ENCODE data around the gene USP50. TPM values are rescaled to one million over a fixed set of nuclear protein-coding genes. Genes with fewer than 3 reads are reported as not detected.

The USP50 gene
- total RNA-seq, 5 donors from 2014 or later (not counting 1 experiment from before 2014, with no cell fraction given): 0.83 TPM; not detected in 4

DNA sequence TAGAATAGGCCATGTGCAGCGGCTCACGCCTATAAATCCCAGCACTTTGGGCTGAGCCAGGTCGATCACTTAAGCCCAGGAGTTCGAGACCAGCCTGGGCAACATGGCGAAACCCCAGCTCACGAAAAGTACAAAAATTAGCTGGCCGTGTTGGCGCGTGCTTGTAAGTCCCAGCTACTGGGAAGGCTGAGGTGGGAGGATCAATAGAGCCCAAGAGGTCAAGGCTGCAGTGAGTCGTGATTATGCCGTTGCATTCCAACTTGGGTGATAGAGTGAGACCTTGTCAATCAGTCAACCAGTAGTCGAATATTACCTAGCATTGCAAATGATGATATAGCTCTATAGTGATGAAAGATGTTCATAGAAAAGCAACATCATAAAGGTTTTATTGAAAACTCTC is 70.3 kb downstream of the USP50 start:
- no peak overlapping the region for H3K27ac ChIP-seq (ENCODE audit: low read length)
- H3K9me3 ChIP-seq: no peaks in the 10 kb centered on the region
- H3K9me3 Mint-ChIP-seq: no peaks in the 10 kb centered on the region
- H3K4me1 ChIP-seq (ENCODE audit: control insufficient read depth in 1 of 2, extremely low read depth in 1 of 2, insufficient read depth in 2 of 2, low read length in 2 of 2): no peaks in the 10 kb centered on the region
- peaks cover 3 to 55% of the 10 kb centered on the region in 2 donors for H3K36me3 ChIP-seq (ENCODE audit: control insufficient read depth in 2 of 2, extremely low read depth in 1 of 2, insufficient read depth in 1 of 2, low read length in 1 of 2)
- no peaks in the 10 kb centered on the region for H3K27me3 ChIP-seq (replicated peaks in 1 of 2; ENCODE audit: control insufficient read depth in 2 of 2, extremely low read depth in 1 of 2, insufficient read depth in 2 of 2, low read length in 1 of 2)
- peaks cover 43% of the 10 kb centered on the region for H3K36me3 Mint-ChIP-seq
- ATAC-seq (replicated peaks in 1 of 4): no peak
- CTCF ChIA-PET: no interaction called here
- no peak overlapping the region for H3K4me3 Mint-ChIP-seq
- POLR2A ChIA-PET: interaction anchor here in 1 of 2 donors (0.5 kb wide), 1 partner anchor 456 kb away, joined by 6 read pairs; no protein-coding TSS in a partner anchor
- H3K27me3 Mint-ChIP-seq: no peaks in the 10 kb centered on the region
- H3K4me1 Mint-ChIP-seq: no peaks in the 10 kb centered on the region
- no peak overlapping the region for H3K4me3 ChIP-seq (ENCODE audit: control insufficient read depth in 1 of 2, extremely low read depth in 1 of 2, low read length in 1 of 2)
- no peak overlapping the region for H3K27ac Mint-ChIP-seq
- no peak for DNase-seq
- 100% methylated on average over 6 of the region's 12 CpGs for WGBS (ENCODE audit: insufficient coverage)

DNA sequence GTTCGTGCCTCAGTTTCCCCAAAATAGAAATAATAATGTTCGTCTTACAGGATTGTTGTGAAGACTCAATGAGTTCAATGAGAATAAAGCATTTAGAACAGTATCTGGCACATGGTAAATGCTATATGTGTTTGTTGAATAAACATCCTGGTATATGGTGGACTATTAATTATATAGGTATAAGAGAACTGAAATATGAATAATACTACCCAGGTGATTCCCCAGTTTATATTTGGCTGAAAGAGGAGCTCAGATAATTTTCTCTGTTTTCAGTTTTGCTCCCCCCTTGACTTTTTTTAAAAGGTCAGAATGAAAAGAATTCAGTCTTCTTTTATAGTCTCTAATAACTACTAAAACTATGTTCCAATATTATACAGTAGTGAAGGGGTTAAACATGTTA is 75.4 kb downstream of the USP50 start:
- H3K27me3 ChIP-seq (replicated peaks in 1 of 2; ENCODE audit: control insufficient read depth in 2 of 2, extremely low read depth in 1 of 2, insufficient read depth in 2 of 2, low read length in 1 of 2): no peaks in the 10 kb centered on the region
- CTCF ChIA-PET: no interaction called here
- no peaks in the 10 kb centered on the region for H3K9me3 ChIP-seq
- Mint-ChIP-seq H3K4me3 (no peak overlapping the region), H3K9me3 (no peaks in the 10 kb centered on the region), H3K27me3 (no peaks in the 10 kb centered on the region), H3K27ac (no peak overlapping the region), H3K4me1 (no peaks in the 10 kb centered on the region), H3K36me3 (peaks cover 41% of the 10 kb centered on the region)
- H3K36me3 ChIP-seq (ENCODE audit: control insufficient read depth in 2 of 2, extremely low read depth in 1 of 2, insufficient read depth in 1 of 2, low read length in 1 of 2): peaks cover 3 to 40% of the 10 kb centered on the region in 2 donors
- no peak overlapping the region for H3K4me3 ChIP-seq (ENCODE audit: control insufficient read depth in 1 of 2, extremely low read depth in 1 of 2, low read length in 1 of 2)
- WGBS (ENCODE audit: insufficient coverage): 100% methylated on average over 2 of the region's 2 CpGs
- H3K4me1 ChIP-seq (ENCODE audit: control insufficient read depth in 1 of 2, extremely low read depth in 1 of 2, insufficient read depth in 2 of 2, low read length in 2 of 2): no peaks in the 10 kb centered on the region
- ATAC-seq (replicated peaks in 1 of 4) (no peak), DNase-seq (no peak)
- POLR2A ChIA-PET: interaction anchor here in 1 of 2 donors (0.7 kb wide), 1 partner anchor 49 kb away, joined by 12 read pairs; no protein-coding TSS in a partner anchor
- H3K27ac ChIP-seq (ENCODE audit: low read length): no peak overlapping the region

- no peak overlapping the region for H3K27ac ChIP-seq (ENCODE audit: low read length)
- DNase-seq (no peak), ATAC-seq (replicated peaks in 1 of 4) (no peak)
- no CpG with 5 or more reads among the region's 2 CpGs for WGBS (ENCODE audit: insufficient coverage)
- no peaks in the 10 kb centered on the region for H3K4me1 ChIP-seq (ENCODE audit: control insufficient read depth in 1 of 2, extremely low read depth in 1 of 2, insufficient read depth in 2 of 2, low read length in 2 of 2)
- H3K4me3 ChIP-seq (ENCODE audit: control insufficient read depth in 1 of 2, extremely low read depth in 1 of 2, low read length in 1 of 2): no peak overlapping the region
- ChIA-PET POLR2A (interaction anchor here in 1 of 2 donors (0.6 kb wide), 1 partner anchor 39 kb away, joined by 6 read pairs; the partner anchor contains the start of gene USP8), CTCF (no interaction called here)
- H3K9me3 Mint-ChIP-seq: no peaks in the 10 kb centered on the region
- no peak overlapping the region for H3K4me3 Mint-ChIP-seq
- H3K9me3 ChIP-seq: no peaks in the 10 kb centered on the region
- H3K27me3 Mint-ChIP-seq: no peaks in the 10 kb centered on the region
- no peak overlapping the region for H3K27ac Mint-ChIP-seq
- peaks cover 0 to 2% (median 0%) of the 10 kb centered on the region in 3 donors for H3K4me1 Mint-ChIP-seq
- H3K36me3 Mint-ChIP-seq: peaks cover 38% of the 10 kb centered on the region
- peaks cover 8 to 44% of the 10 kb centered on the region in 2 donors for H3K36me3 ChIP-seq (ENCODE audit: control insufficient read depth in 2 of 2, extremely low read depth in 1 of 2, insufficient read depth in 1 of 2, low read length in 1 of 2)
- no peaks in the 10 kb centered on the region for H3K27me3 ChIP-seq (replicated peaks in 1 of 2; ENCODE audit: control insufficient read depth in 2 of 2, extremely low read depth in 1 of 2, insufficient read depth in 2 of 2, low read length in 1 of 2)
Measured at GRCh38 chr15:50463423-50464358, 82.8 kb downstream of the USP50 start.

DNA sequence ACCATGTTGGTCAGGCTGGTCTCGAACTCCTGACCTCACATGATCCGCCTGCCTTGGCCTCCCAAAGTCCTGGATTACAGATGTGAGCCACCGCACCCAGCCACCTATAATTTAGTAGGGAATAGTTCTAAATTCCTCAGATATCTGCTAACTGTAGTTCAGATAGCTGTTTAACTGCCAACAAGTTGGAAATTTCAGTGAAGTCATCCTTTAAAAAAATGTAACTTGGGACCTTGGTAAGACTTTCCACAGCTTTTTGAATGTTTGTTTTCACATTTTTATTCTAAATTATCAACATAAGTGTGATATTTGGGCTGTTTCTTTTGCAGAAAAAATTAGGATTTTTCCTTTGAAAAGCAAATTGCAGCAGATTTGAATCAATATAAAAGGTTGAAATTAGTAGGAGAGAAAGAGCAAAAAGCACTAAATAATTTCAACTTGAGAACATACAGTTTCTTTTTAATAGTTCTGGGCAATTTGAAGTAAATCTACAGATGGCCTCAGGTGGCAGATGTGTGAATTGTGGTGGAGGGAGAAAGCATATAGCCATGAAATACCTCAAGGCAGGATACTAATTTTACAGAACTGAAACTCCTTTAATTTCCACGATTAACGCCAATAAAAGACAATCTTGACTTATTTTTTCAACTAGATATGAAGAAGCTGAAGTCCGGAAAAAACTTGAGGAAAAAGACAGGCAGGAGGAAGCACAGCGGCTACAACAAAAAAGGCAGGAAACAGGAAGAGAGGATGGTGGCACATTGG is 87.9 kb downstream of the USP50 start:
- peaks cover 13 to 48% of the 10 kb centered on the region in 2 donors for H3K36me3 ChIP-seq (ENCODE audit: control insufficient read depth in 2 of 2, extremely low read depth in 1 of 2, insufficient read depth in 1 of 2, low read length in 1 of 2)
- CTCF ChIA-PET: interaction anchor here in 1 of 2 donors (1.1 kb wide), 1 partner anchor 12 kb away, joined by 3 read pairs; no protein-coding TSS in a partner anchor
- DNase-seq: no peak

GRCh38 chr15:50452927-50453326 is 93.5 kb downstream of the USP50 start:
- Histone ChIP-seq H3K27ac (ENCODE audit: low read length) (no peak overlapping the region), H3K4me1 (ENCODE audit: control insufficient read depth in 1 of 2, extremely low read depth in 1 of 2, insufficient read depth in 2 of 2, low read length in 2 of 2) (no peaks in the 10 kb centered on the region), H3K9me3 (no peaks in the 10 kb centered on the region), H3K27me3 (replicated peaks in 1 of 2; ENCODE audit: control insufficient read depth in 2 of 2, extremely low read depth in 1 of 2, insufficient read depth in 2 of 2, low read length in 1 of 2) (no peaks in the 10 kb centered on the region), H3K36me3 (ENCODE audit: control insufficient read depth in 2 of 2, extremely low read depth in 1 of 2, insufficient read depth in 1 of 2, low read length in 1 of 2) (peaks cover 0 to 42% of the 10 kb centered on the region in 2 donors), H3K4me3 (ENCODE audit: control insufficient read depth in 1 of 2, extremely low read depth in 1 of 2, low read length in 1 of 2) (no peak overlapping the region)
- no peak overlapping the region for H3K4me3 Mint-ChIP-seq
- CTCF ChIA-PET: no interaction called here
- no peak for ATAC-seq (replicated peaks in 1 of 4)
- H3K27ac Mint-ChIP-seq: no peak overlapping the region
- H3K4me1 Mint-ChIP-seq: peaks cover 5 to 7% (median 5%) of the 10 kb centered on the region in 3 donors
- H3K9me3 Mint-ChIP-seq: no peaks in the 10 kb centered on the region
- H3K36me3 Mint-ChIP-seq: peaks cover 38% of the 10 kb centered on the region
- DNase-seq: no peak
- no peaks in the 10 kb centered on the region for H3K27me3 Mint-ChIP-seq
- POLR2A ChIA-PET: no interaction called here

More for the DNA sequence above, 87.9 kb downstream of the USP50 start:
- H3K27ac Mint-ChIP-seq: no peak overlapping the region
- POLR2A ChIA-PET: no interaction called here
- H3K9me3 Mint-ChIP-seq: no peaks in the 10 kb centered on the region
- Histone ChIP-seq H3K9me3 (no peaks in the 10 kb centered on the region), H3K27me3 (replicated peaks in 1 of 2; ENCODE audit: control insufficient read depth in 2 of 2, extremely low read depth in 1 of 2, insufficient read depth in 2 of 2, low read length in 1 of 2) (no peaks in the 10 kb centered on the region), H3K4me3 (ENCODE audit: control insufficient read depth in 1 of 2, extremely low read depth in 1 of 2, low read length in 1 of 2) (no peak overlapping the region), H3K4me1 (ENCODE audit: control insufficient read depth in 1 of 2, extremely low read depth in 1 of 2, insufficient read depth in 2 of 2, low read length in 2 of 2) (no peaks in the 10 kb centered on the region), H3K27ac (ENCODE audit: low read length) (no peak overlapping the region)
- peaks cover 42% of the 10 kb centered on the region for H3K36me3 Mint-ChIP-seq
- H3K4me1 Mint-ChIP-seq: peaks cover 0 to 5% (median 0%) of the 10 kb centered on the region in 3 donors
- no peak overlapping the region for H3K4me3 Mint-ChIP-seq
- 100% methylated on average over 1 of the region's 7 CpGs for WGBS (ENCODE audit: insufficient coverage)
- ATAC-seq (replicated peaks in 1 of 4): no peak
- no peaks in the 10 kb centered on the region for H3K27me3 Mint-ChIP-seq
